GM18520 (cell line): ENCODE results near the gene ACCSL.

Source experiments
- ATAC-seq: cut with Tn5 transposase; IDR thresholded peaks from one replicate; pipeline ENCODE4 v1.9.1; 2021; ENCODE audit not compliant: unreplicated experiment

The ACCSL gene

DNA sequence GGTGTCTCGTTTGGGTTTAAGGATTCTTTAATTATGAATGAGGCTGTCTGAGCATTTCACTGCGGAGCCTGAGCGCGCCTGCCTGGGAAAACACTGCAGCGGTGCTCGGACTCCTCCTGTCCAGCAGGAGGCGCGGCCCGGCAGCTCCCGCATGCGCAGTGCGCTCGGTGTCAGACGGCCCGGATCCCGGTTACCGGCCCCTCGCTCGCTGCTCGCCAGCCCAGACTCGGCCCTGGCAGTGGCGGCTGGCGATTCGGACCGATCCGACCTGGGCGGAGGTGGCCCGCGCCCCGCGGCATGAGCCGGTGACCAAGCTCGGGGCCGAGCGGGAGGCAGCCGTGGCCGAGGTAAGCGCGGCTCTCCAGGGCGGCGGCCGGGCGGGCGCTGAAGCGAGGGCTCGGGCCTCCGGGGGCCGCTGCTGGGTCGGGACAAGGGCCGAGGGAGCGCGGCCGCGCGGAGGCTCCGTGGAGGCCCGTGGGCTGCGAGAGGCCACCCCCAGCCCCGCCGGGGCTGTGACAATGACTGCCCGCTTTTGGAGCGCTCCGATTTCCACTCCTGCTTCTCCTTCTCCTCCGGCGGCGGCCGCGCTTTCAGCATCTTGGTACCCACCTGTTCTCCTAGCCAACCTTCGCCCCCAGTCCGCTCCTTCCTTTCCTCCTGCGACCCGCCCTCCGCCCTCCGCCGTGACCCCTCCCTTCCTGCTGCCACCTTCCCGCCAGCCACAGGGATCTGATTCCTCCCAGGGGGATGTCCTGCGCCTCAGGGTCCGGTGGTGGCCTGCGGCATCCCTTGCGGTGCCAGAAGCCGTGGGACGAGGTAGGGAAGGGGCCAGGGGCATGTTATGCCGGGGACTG lies 48.0 kb downstream of the ACCSL start, which contains the start of gene EXT2:
TSS of gene EXT2 (plus strand) at position 173 of the 854 bp plus-strand sequence. CDS start 12,035 bp downstream, outside the sequence.
- ATAC-seq = peak; percentile 91

DNA sequence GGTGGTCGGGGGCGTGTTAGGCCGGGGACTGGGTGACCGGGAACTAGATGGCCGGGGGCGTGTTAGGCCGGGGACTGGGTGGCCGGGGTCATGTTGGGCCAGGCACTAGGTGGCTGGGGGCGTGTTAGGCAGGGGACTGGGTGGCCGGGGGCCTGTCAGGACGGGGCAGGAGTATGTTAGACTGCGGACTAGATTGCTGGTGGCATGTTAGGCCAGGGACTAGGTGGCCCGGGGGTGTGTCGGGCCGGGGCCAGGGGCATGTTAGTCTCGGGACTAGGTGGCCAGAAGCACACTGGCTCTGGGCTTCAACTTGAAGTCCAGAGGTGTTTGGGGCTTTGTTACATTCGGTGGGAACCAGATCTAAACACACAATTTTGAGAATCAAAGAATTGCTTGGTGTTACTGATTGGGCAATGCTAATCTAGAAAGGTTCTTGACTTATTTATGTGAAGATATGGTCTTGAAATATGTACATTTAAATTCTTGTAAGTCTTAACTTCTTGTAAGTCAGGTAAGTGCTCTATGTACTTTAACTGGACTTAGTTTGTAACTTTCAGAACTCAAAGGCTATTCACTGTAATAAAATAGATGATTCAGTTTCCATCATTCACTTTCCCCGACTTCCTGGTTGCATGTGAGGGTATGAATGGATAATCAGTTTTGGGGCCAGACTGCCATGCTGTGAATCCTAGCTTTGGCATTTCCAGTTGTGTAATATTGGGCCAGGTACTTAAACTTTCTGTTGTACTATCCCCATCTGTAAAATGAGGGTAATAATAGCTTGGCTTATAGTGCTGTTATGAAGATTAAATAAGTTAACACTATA lies 48.8 kb downstream of the ACCSL start:
- no peak for ATAC-seq

DNA sequence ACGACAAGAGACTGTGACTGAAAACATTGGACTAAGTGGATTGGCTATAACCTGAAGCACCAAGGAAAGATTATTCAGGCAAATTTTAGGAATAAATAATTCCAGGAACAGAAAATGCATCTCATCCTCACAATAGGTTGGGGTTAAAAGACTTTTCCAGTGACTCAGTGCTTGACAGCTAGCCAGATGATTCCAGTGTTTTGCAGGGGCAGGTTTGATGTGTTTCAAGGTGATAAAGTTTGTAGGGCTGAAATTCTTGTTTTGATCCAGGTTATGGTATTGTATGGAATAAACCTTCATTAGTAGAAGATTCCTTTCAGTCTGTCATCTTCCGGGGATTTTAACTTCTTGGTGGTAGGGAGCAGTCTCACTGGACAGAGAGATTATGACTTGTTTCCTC lies 50.0 kb downstream of the ACCSL start:
- no peak for ATAC-seq

- no peak for ATAC-seq
Measured at GRCh38 chr11:44101098-44101497, 53.3 kb downstream of the ACCSL start.

- no peak for ATAC-seq
Measured at GRCh38 chr11:44104481-44105294, 56.9 kb downstream of the ACCSL start.

GRCh38 chr11:44108260-44108659 lies 60.5 kb downstream of the ACCSL start:
- ATAC-seq = no peak
